ENCODE results near the gene FARS2.

The FARS2 gene

GRCh38 chr6:5443491-5443890, 182.2 kb downstream of the FARS2 start:
- H3K36me3 Mint-ChIP-seq (ENCODE audit: low read depth): peaks cover 11% of the 10 kb centered on the region
- peaks cover 2% of the 10 kb centered on the region for H3K4me1 Mint-ChIP-seq
- H3K4me3 Mint-ChIP-seq: no peak overlapping the region
- no peak overlapping the region for H3K27ac Mint-ChIP-seq
- H3K9me3 Mint-ChIP-seq: no peaks in the 10 kb centered on the region
- ATAC-seq (no peak), DNase-seq (no peak)
- no peaks in the 10 kb centered on the region for H3K27me3 Mint-ChIP-seq

- Mint-ChIP-seq H3K27me3 (no peaks in the 10 kb centered on the region), H3K9me3 (no peaks in the 10 kb centered on the region), H3K4me1 (peaks cover 2% of the 10 kb centered on the region), H3K36me3 (ENCODE audit: low read depth) (peaks cover 10% of the 10 kb centered on the region), H3K4me3 (no peak overlapping the region), H3K27ac (no peak overlapping the region)
- no peak for DNase-seq
- no peak for ATAC-seq
Observed at GRCh38 chr6:5446362-5447075, 185.2 kb downstream of the FARS2 start.

DNA sequence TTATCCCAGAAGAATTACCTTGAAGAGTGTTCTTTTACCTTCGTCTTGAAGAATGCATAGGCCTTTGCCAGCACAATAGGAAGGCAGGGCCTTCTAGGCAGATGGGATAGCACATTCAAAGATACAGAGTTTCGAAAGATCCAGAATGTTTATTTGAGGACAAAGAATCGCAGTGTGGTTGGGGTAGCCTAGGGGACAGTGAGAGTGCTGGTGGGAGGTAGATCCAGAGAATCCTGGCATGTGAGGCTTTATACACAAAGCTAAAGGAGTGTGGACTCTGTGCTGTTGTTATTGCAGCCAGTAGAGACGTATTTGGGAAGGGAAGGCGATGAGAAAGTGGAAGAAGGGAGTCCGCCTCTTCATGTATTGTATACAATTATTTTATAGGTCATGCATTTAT, 186.6 kb downstream of the FARS2 start:
- no peak overlapping the region for H3K4me3 Mint-ChIP-seq

GRCh38 chr6:5450073-5450472, 188.8 kb downstream of the FARS2 start:
- Mint-ChIP-seq H3K27me3 (no peaks in the 10 kb centered on the region), H3K9me3 (no peaks in the 10 kb centered on the region), H3K4me3 (no peak overlapping the region), H3K36me3 (ENCODE audit: low read depth) (peaks cover 8% of the 10 kb centered on the region), H3K4me1 (peaks cover 2% of the 10 kb centered on the region), H3K27ac (no peak overlapping the region)
- ATAC-seq (no peak), DNase-seq (no peak)

More for the DNA sequence above, 186.6 kb downstream of the FARS2 start:
- H3K9me3 Mint-ChIP-seq: no peaks in the 10 kb centered on the region
- no peak overlapping the region for H3K27ac Mint-ChIP-seq
- H3K36me3 Mint-ChIP-seq (ENCODE audit: low read depth): peaks cover 10% of the 10 kb centered on the region
- H3K4me1 Mint-ChIP-seq: peaks cover 2% of the 10 kb centered on the region
- H3K27me3 Mint-ChIP-seq: no peaks in the 10 kb centered on the region
- DNase-seq: no peak
- no peak for ATAC-seq

- no peak overlapping the region for H3K4me3 Mint-ChIP-seq
- peaks cover 3% of the 10 kb centered on the region for H3K36me3 Mint-ChIP-seq (ENCODE audit: low read depth)
- no peak overlapping the region for H3K27ac Mint-ChIP-seq
- no peaks in the 10 kb centered on the region for H3K27me3 Mint-ChIP-seq
- no peak for ATAC-seq
- no peak for DNase-seq
- H3K4me1 Mint-ChIP-seq: peaks cover 2% of the 10 kb centered on the region
- no peaks in the 10 kb centered on the region for H3K9me3 Mint-ChIP-seq
Observed at GRCh38 chr6:5453546-5453945, 192.2 kb downstream of the FARS2 start.

DNA sequence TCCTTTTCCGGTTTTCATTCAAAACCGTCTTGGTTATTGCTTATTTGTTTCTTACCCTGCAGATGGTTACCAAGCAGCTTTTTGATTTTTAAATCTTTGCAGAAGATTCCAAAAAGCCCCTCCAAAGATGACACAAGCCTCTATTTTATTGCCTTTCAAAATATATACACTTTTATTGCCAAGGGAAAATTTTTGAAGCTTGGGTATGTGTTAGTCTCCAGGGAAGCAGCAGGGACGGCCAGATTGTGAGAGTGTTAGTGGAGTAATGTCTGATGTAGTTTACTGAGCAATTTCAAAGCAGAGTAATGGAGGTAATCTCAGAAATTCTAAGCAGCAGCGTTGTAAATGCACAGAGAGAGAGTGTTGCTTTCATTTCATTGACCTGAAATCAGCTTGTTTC, 193.8 kb downstream of the FARS2 start:
- Mint-ChIP-seq H3K4me3 (no peak overlapping the region), H3K4me1 (peaks cover 2% of the 10 kb centered on the region), H3K27ac (no peak overlapping the region), H3K36me3 (ENCODE audit: low read depth) (no peaks in the 10 kb centered on the region), H3K9me3 (no peaks in the 10 kb centered on the region), H3K27me3 (no peaks in the 10 kb centered on the region)
- no peak for ATAC-seq
- DNase-seq: no peak

DNA sequence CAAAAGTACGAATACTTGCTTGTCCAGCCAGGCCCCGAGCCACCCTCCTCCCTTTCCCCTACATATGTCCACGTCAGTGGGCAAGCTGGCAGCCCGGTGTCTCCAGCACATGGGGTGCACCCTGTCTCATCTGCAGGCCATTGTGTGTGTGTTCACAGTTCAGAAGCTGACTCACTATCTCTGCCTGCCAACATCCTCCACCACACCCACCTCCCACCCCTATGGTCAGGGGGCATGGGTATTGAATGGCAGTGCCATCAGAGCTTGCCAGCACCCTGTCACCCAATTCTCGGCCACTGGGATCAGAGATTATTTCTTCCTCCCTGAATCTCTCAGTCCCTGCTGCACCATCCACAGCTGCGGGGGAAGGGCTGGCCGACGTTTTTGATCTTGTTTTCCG, 195.7 kb downstream of the FARS2 start:
- H3K27ac Mint-ChIP-seq: no peak overlapping the region
- H3K27me3 Mint-ChIP-seq: no peaks in the 10 kb centered on the region
- H3K4me3 Mint-ChIP-seq: no peak overlapping the region

DNA sequence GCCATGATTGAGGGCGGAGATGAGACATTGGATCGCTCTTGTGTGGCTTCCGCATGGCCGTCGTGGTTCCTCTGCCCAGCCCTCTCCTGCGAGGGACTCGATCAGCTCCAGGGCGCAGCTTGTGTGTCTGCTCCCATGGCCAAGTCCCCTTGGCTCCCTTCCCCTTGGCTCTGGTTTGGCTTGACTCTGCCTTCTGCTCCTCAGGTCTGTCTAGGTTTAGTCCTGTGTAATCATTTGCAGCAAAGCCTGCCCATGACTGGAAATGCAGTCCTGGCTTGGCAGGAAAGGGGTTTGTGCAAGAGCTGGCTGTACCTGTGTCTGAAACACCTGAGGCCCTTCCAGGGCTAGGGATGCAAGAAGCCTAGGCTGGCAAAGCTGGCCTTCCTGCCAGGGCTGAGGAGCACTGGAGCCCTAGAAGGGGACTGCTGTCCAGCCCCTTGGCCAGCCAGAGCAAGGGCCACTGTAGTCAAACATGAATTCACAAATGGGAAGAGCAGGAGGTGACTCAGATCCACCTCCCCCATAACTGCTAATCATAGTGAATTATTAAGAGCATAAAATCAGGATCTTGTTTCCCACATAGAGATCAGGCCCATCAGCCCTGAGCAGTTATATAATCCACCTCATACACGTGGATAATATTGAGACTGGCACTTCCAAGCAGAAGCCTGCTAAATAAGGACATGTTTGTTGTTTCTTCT, 196.8 kb downstream of the FARS2 start:
- Mint-ChIP-seq H3K27ac (no peak overlapping the region), H3K36me3 (ENCODE audit: low read depth) (peaks cover 3% of the 10 kb centered on the region), H3K27me3 (no peaks in the 10 kb centered on the region), H3K9me3 (no peaks in the 10 kb centered on the region), H3K4me1 (no peaks in the 10 kb centered on the region), H3K4me3 (no peak overlapping the region)
- no peak for DNase-seq
- no peak for ATAC-seq

More for the DNA sequence above, 195.7 kb downstream of the FARS2 start:
- H3K9me3 Mint-ChIP-seq: no peaks in the 10 kb centered on the region
- ATAC-seq (no peak), DNase-seq (no peak)
- no peaks in the 10 kb centered on the region for H3K4me1 Mint-ChIP-seq
- H3K36me3 Mint-ChIP-seq (ENCODE audit: low read depth): peaks cover 3% of the 10 kb centered on the region

DNA sequence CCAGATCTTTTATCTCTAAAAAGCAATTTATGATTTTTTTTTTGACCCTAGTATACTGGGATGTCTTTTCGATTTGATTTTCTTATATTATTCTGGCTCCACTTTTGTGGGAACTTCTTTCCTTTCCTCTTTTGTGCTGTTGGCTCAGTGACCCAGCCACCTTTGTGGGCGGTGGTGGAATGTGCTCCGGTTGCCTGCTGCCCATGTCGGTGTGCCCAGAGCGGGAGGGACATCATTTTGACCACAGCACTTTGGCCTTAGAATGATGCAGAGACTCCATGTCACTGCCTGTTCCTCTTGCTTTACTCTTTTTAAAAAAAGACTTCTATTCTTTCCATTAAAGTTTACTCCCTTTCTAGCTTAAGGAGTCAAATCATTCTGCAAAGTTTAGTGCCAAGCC, 198.0 kb downstream of the FARS2 start:
- no peak for ATAC-seq
- Mint-ChIP-seq H3K27ac (no peak overlapping the region), H3K9me3 (no peaks in the 10 kb centered on the region), H3K4me1 (no peaks in the 10 kb centered on the region), H3K36me3 (ENCODE audit: low read depth) (peaks cover 3% of the 10 kb centered on the region), H3K4me3 (no peak overlapping the region), H3K27me3 (no peaks in the 10 kb centered on the region)
- no peak for DNase-seq

GRCh38 chr6:5461365-5461764, 200.1 kb downstream of the FARS2 start:
- Mint-ChIP-seq H3K27ac (no peak overlapping the region), H3K9me3 (no peaks in the 10 kb centered on the region), H3K36me3 (ENCODE audit: low read depth) (peaks cover 3% of the 10 kb centered on the region), H3K27me3 (no peaks in the 10 kb centered on the region), H3K4me1 (no peaks in the 10 kb centered on the region), H3K4me3 (no peak overlapping the region)
- ATAC-seq (no peak), DNase-seq (no peak)

- H3K9me3 Mint-ChIP-seq: no peaks in the 10 kb centered on the region
- DNase-seq: no peak
Observed at GRCh38 chr6:5462856-5463255, 201.5 kb downstream of the FARS2 start.

DNA sequence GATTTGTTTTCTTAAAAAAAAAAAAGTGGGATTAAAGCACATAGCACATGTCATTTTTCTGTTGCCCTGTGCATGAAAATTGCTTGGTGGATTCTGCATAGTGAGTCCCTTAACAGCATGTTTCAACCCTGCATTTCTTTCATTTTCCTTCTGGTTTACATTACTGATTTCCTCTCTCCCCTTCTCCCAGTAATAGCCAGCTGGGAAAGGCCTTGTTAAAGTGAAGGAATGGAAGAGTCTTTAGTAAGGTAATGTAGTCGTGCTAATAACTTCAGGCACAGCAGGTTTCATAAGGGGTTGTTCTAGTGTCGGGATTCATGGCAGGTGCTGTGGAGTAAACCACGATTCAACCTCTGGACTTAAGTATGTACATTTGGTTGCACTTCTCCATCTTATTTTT, 202.4 kb downstream of the FARS2 start:
- H3K36me3 Mint-ChIP-seq (ENCODE audit: low read depth): peaks cover 3% of the 10 kb centered on the region
- no peak for DNase-seq
- no peaks in the 10 kb centered on the region for H3K9me3 Mint-ChIP-seq
- no peak for ATAC-seq
- H3K4me1 Mint-ChIP-seq: peaks cover 10% of the 10 kb centered on the region
- H3K27me3 Mint-ChIP-seq: no peaks in the 10 kb centered on the region
- no peak overlapping the region for H3K4me3 Mint-ChIP-seq
- no peak overlapping the region for H3K27ac Mint-ChIP-seq

More at GRCh38 chr6:5462856-5463255, 201.5 kb downstream of the FARS2 start:
- H3K4me3 Mint-ChIP-seq: no peak overlapping the region
- H3K36me3 Mint-ChIP-seq (ENCODE audit: low read depth): peaks cover 3% of the 10 kb centered on the region
- peaks cover 6% of the 10 kb centered on the region for H3K4me1 Mint-ChIP-seq
- no peak overlapping the region for H3K27ac Mint-ChIP-seq
- ATAC-seq: no peak
- no peaks in the 10 kb centered on the region for H3K27me3 Mint-ChIP-seq

DNA sequence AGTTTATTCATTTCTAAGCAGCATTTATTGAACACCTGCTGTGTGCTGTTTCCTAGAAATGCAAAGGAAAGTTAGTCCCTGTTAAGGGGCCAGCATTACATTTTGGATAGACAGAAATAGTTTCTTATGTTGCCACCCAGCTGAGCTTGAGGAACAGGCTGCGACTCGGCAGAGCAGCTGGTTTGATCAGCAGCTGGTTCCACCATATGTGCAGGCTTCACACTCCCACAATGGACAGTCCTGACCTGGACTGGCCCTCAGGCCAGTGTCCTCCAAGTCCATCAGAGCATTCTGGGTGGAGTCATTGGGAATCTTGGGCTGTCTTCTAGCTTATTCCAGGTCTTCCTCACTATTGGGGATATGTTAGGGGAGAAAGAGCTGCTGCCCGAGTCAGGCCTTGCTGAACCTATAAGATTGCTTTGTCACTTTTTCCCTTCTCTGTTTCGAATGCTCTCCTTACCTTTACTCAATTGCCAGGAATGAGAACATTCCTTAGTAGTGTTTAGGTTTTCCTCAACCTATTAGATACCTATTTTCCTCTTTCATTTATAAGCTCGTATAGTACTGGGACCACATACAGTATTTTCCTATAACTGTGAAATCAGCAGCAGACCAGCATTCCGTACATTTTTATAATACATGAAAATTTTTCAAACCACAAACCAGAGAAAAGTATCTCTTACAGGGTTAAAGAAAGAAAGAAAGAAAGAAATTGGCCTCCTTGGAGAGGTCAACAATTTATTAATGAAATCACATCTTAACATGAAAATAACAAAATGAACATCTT, 203.0 kb downstream of the FARS2 start:
- H3K36me3 Mint-ChIP-seq (ENCODE audit: low read depth): peaks cover 3% of the 10 kb centered on the region
- H3K4me1 Mint-ChIP-seq: peaks cover 10% of the 10 kb centered on the region
- no peak overlapping the region for H3K27ac Mint-ChIP-seq
- DNase-seq: no peak
- H3K4me3 Mint-ChIP-seq: no peak overlapping the region
- ATAC-seq: no peak
- no peaks in the 10 kb centered on the region for H3K9me3 Mint-ChIP-seq
- H3K27me3 Mint-ChIP-seq: no peaks in the 10 kb centered on the region

- DNase-seq (no peak), ATAC-seq (no peak)
- Mint-ChIP-seq H3K9me3 (no peaks in the 10 kb centered on the region), H3K27ac (no peak overlapping the region), H3K4me3 (no peak overlapping the region), H3K36me3 (ENCODE audit: low read depth) (peaks cover under 1% of the 10 kb centered on the region), H3K4me1 (peaks cover 10% of the 10 kb centered on the region), H3K27me3 (no peaks in the 10 kb centered on the region)
Observed at GRCh38 chr6:5466281-5467136, 205.2 kb downstream of the FARS2 start.

Data from activated naive CD8-positive, alpha-beta T cell treated with anti-CD3 and anti-CD28 coated beads, Interleukin-2, amount 50 U/mL, for 24 hours (primary cell).